CD14-positive monocyte (primary cell): ENCODE results near the gene SCIN. TPM values are rescaled to one million over a fixed set of nuclear protein-coding genes. Genes with fewer than 3 reads are reported as not detected.

Experiments used
- DNase-seq, 3 donors: peaks; one replicate each; pipeline ENCODE4 v3.0.0-alpha.2; 2011 to 2022
- H2AFZ ChIP-seq: 2 replicates; pipeline ENCODE4 v1.6.0; 2012; ENCODE audit warnings: mild to moderate bottlenecking, low read depth, low read length, inconsistent platforms; ENCODE audit not compliant: insufficient read depth, poor library complexity, severe bottlenecking
- H3K27ac ChIP-seq, 2 donors: 1 replicate in 1 of 2; 2 replicates in 1 of 2; pipeline ENCODE4 v1.5.1; 2012 to 2013; ENCODE audit warnings: low read length in 2 of 2, control low read depth in 1 of 2, inconsistent platforms in 1 of 2, low read depth in 1 of 2, mild to moderate bottlenecking in 1 of 2
- H3K27me3 ChIP-seq, 2 donors: one replicate each; pipeline versions ENCODE4 v1.6.0 to v1.6.1; 2011 to 2013; ENCODE audit warnings: low read length in 2 of 2; ENCODE audit not compliant: control insufficient read depth in 2 of 2, insufficient read depth in 2 of 2
- H3K36me3 ChIP-seq, 2 donors: replicated peaks in 1 of 2; 1 replicate in 1 of 2; 2 replicates in 1 of 2; pipeline versions ENCODE4 v1.5.1 to v1.6.1; 2012 to 2013; ENCODE audit warnings: low read length in 2 of 2, control low read depth in 1 of 2, inconsistent platforms in 1 of 2, mild to moderate bottlenecking in 1 of 2; ENCODE audit not compliant: insufficient read depth in 2 of 2, control insufficient read depth in 1 of 2
- H3K4me1 ChIP-seq, 2 donors: 1 replicate in 1 of 2; 2 replicates in 1 of 2; pipeline versions ENCODE4 v1.5.1 to v1.6.1; 2012 to 2013; ENCODE audit warnings: low read length in 2 of 2, control low read depth in 1 of 2, inconsistent platforms in 1 of 2, mild to moderate bottlenecking in 1 of 2, moderate library complexity in 1 of 2; ENCODE audit not compliant: insufficient read depth in 2 of 2, control insufficient read depth in 1 of 2
- H3K4me2 ChIP-seq: replicated peaks from 2 replicates; pipeline ENCODE3; 2012; ENCODE audit warnings: low read length, moderate library complexity, mild to moderate bottlenecking; ENCODE audit not compliant: poor library complexity, severe bottlenecking; ENCODE audit errors: extremely low read depth
- H3K4me3 ChIP-seq, 3 experiments: fragments of 200-600 bp in 1 of 3; sonication (generic) in 1 of 3; replicated peaks in 1 of 3; 1 replicate in 2 of 3; 2 replicates in 1 of 3; pipeline ENCODE4 v1.5.1; 2011 to 2013; ENCODE audit warnings: low read length in 3 of 3, mild to moderate bottlenecking in 3 of 3, control low read depth in 2 of 3, low read depth in 2 of 3, inconsistent platforms in 1 of 3, moderate library complexity in 1 of 3
- H3K79me2 ChIP-seq: 2 replicates; pipeline ENCODE4 v1.6.0; 2012; ENCODE audit warnings: mild to moderate bottlenecking, control low read depth, inconsistent platforms, low read length, moderate library complexity; ENCODE audit not compliant: insufficient read depth
- H3K9ac ChIP-seq: 2 replicates; pipeline ENCODE4 v1.6.0; 2017; ENCODE audit warnings: low read length, mild to moderate bottlenecking; ENCODE audit not compliant: insufficient read depth, poor library complexity, severe bottlenecking
- H3K9me3 ChIP-seq, 2 donors: replicated peaks in 1 of 2; 1 replicate in 1 of 2; 2 replicates in 1 of 2; pipeline versions ENCODE4 v1.5.1 to v1.6.1; 2012 to 2013; ENCODE audit warnings: low read length in 2 of 2, control low read depth in 1 of 2; ENCODE audit not compliant: control insufficient read depth in 1 of 2, insufficient read depth in 1 of 2
- H4K20me1 ChIP-seq: 2 replicates; pipeline ENCODE4 v1.6.0; 2012; ENCODE audit warnings: mild to moderate bottlenecking, low read length, control low read depth, moderate library complexity; ENCODE audit not compliant: insufficient read depth
- H3K27ac Mint-ChIP-seq, 7 donors: one replicate each; pipeline ENCODE4 v1.8.0; 2020; ENCODE audit warnings: mild to moderate bottlenecking in 7 of 7, mixed read lengths in 7 of 7, moderate library complexity in 6 of 7, inconsistent platforms in 2 of 7
- H3K27me3 Mint-ChIP-seq, 3 donors: one replicate each; pipeline ENCODE4 v1.8.0; 2021 to 2022; ENCODE audit warnings: low read depth in 3 of 3, mild to moderate bottlenecking in 3 of 3, mixed read lengths in 3 of 3, moderate library complexity in 3 of 3, inconsistent platforms in 1 of 3
- H3K36me3 Mint-ChIP-seq, 2 donors: one replicate each; pipeline ENCODE4 v1.8.0; 2020; ENCODE audit warnings: mixed read lengths in 2 of 2, inconsistent platforms in 1 of 2, mild to moderate bottlenecking in 1 of 2
- H3K4me1 Mint-ChIP-seq: one replicate; pipeline ENCODE4 v1.8.0; 2020; ENCODE audit warnings: mild to moderate bottlenecking, mixed read lengths
- H3K4me3 Mint-ChIP-seq, 2 donors: one replicate each; pipeline ENCODE4 v1.8.0; 2020; ENCODE audit warnings: mild to moderate bottlenecking in 2 of 2, mixed read lengths in 2 of 2, moderate library complexity in 1 of 2
- H3K9me3 Mint-ChIP-seq, 7 donors: one replicate each; pipeline ENCODE4 v1.8.0; 2020 to 2022; ENCODE audit warnings: mixed read lengths in 7 of 7, mild to moderate bottlenecking in 6 of 7, moderate library complexity in 6 of 7, inconsistent platforms in 2 of 7
- WGBS: methylation state at CpG from one replicate; pipeline ENCODE4 v1.1.5; 2013; ENCODE audit warnings: missing lambda C conversion rate; ENCODE audit not compliant: insufficient coverage; 5-methylcytosine and 5-hydroxymethylcytosine counted together
- intact Hi-C, 2 donors: fragments of 100-400 bp; cut with micrococcal nuclease; formaldehyde crosslinking; loops; one replicate each; pipeline versions ENCODE4 v1.15.0 to v1.15.1; 2023
- polyA plus RNA-seq, 3 donors: library from polyadenylated mRNA; depleted of rRNA in 1 of 3; unstranded in 2 of 3; stranded (reverse) in 1 of 3; fragments of 300-500 nt in 2 of 3; fragments of >200 nt in 1 of 3; fragmentation: Illumina TruSeq in 2 of 3; gene quantifications; 1 replicate in 2 of 3; 2 replicates in 1 of 3; pipeline ENCODE4 v1.2.3, GENCODE V29; 2012 to 2021
- TF ChIP-seq, protein P1 (sequence below): fragments of 200-600 bp; IDR thresholded peaks from one replicate; pipeline ENCODE4 v1.8.0; 2022; ENCODE audit warnings: antibody characterized with exemption, mild to moderate bottlenecking

The SCIN gene
- polyA plus RNA-seq, 3 donors = 0.08 TPM; not detected in 2

DNA sequence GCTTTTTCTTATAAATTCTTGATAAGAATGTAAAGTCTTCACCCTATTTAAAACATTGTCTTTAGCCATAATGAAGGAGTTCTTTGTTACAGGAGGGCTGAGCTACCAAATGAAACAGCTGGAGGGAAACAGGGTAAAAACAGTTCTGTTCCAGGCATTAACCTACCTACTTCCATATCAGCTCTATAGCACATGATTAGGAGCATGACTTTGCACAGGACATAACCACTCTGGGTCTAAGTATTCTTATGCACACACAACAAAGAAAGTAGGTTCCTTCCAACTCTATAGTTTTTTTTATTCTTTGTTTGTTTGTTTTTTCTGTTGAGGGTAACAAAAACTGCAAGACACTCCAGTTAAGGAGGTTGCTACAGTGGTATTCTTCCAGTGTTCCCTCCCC lies 52.7 kb downstream of the SCIN start:
- Mint-ChIP-seq H3K27me3 (peaks cover 0 to 5% (median 2%) of the 10 kb centered on the region in 3 donors), H3K4me1 (no peaks in the 10 kb centered on the region), H3K36me3 (no peaks in the 10 kb centered on the region), H3K27ac (no peak overlapping the region), H3K4me3 (no peak overlapping the region), H3K9me3 (no peaks in the 10 kb centered on the region)
- no peak overlapping the region for H2AFZ ChIP-seq
- H3K9ac ChIP-seq = no peak overlapping the region
- H3K36me3 ChIP-seq = no peaks in the 10 kb centered on the region
- intact Hi-C loops = loop anchor here (5.0 to 10.0 kb wide), 2 partner anchors 88 to 101 kb away; no protein-coding TSS in a partner anchor
- H3K4me3 ChIP-seq = no peak overlapping the region
- DNase-seq = no peak
- H3K27ac ChIP-seq = no peak overlapping the region
- no peak overlapping the region for H3K4me2 ChIP-seq
- no peaks in the 10 kb centered on the region for H3K27me3 ChIP-seq
- TF ChIP-seq, protein P1, sequence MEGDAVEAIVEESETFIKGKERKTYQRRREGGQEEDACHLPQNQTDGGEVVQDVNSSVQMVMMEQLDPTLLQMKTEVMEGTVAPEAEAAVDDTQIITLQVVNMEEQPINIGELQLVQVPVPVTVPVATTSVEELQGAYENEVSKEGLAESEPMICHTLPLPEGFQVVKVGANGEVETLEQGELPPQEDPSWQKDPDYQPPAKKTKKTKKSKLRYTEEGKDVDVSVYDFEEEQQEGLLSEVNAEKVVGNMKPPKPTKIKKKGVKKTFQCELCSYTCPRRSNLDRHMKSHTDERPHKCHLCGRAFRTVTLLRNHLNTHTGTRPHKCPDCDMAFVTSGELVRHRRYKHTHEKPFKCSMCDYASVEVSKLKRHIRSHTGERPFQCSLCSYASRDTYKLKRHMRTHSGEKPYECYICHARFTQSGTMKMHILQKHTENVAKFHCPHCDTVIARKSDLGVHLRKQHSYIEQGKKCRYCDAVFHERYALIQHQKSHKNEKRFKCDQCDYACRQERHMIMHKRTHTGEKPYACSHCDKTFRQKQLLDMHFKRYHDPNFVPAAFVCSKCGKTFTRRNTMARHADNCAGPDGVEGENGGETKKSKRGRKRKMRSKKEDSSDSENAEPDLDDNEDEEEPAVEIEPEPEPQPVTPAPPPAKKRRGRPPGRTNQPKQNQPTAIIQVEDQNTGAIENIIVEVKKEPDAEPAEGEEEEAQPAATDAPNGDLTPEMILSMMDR = no peak
- H3K4me1 ChIP-seq = no peaks in the 10 kb centered on the region
- no peaks in the 10 kb centered on the region for H4K20me1 ChIP-seq
- H3K79me2 ChIP-seq = no peaks in the 10 kb centered on the region
- no peaks in the 10 kb centered on the region for H3K9me3 ChIP-seq

DNA sequence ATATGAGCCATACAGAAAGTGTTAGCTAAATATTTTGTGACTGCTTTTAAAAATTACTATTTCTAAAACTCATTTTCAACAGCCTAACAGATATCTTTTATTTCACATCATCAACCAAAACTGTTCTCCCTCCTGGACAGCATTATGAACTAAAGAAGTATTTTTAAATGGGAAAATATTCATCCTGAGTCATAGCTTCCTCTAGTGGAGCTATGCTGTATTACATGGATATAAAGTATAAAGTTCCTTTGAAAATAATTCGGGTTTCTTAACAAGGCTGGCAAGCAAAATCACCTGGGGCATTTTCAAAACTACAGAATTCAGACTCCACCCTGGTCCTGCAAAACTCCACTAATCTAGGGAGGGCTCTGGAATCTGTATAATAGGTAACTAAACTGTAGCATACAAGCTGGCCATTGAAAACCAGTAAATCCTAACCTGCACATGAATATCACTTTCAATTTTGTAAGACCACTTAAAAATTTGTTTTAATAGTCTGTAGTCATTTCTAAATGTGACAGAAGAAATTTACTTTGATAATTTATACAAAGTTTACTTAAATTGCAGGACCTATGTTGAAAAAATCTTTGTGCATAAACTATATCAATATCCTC lies 53.5 kb downstream of the SCIN start:
- Mint-ChIP-seq H3K27me3 (peaks cover 0 to 5% (median 2%) of the 10 kb centered on the region in 3 donors), H3K4me1 (no peaks in the 10 kb centered on the region), H3K4me3 (no peak overlapping the region), H3K27ac (no peak overlapping the region), H3K36me3 (no peaks in the 10 kb centered on the region), H3K9me3 (no peaks in the 10 kb centered on the region)
- H3K27me3 ChIP-seq = no peaks in the 10 kb centered on the region
- H3K9me3 ChIP-seq = no peaks in the 10 kb centered on the region
- WGBS = no CpG with 5 or more reads among the region's 1 CpG
- H3K36me3 ChIP-seq = no peaks in the 10 kb centered on the region
- H3K4me1 ChIP-seq = no peaks in the 10 kb centered on the region
- H3K4me2 ChIP-seq = no peak overlapping the region
- TF ChIP-seq, protein P1 = peak; percentile 96
- H3K27ac ChIP-seq = no peak overlapping the region
- no peak overlapping the region for H3K9ac ChIP-seq
- intact Hi-C loops = loop anchor here (5.0 to 10.0 kb wide), 2 partner anchors 89 to 102 kb away; no protein-coding TSS in a partner anchor
- DNase-seq = peak in 2 of 3 donors; percentile 24 to 41
- H2AFZ ChIP-seq = no peak overlapping the region
- no peaks in the 10 kb centered on the region for H3K79me2 ChIP-seq
- no peak overlapping the region for H3K4me3 ChIP-seq
- H4K20me1 ChIP-seq = no peaks in the 10 kb centered on the region
